Kidney (tissue), 14 donors: ENCODE data around the gene DAZAP1. TPM values are rescaled to one million over a fixed set of nuclear protein-coding genes. Genes with fewer than 3 reads are reported as not detected.

Experiments used
- DNase-seq, 5 donors: peaks; one replicate each; pipeline ENCODE4 v3.0.0-alpha.2; 2013 to 2020
- FAIRE-seq: peaks from 2 replicates; lab custom pipeline; 2012; peaks lifted over from hg19 to GRCh38; lab: Jason Lieb, UNC
- H3K27ac ChIP-seq, 2 donors: one replicate each; pipeline ENCODE4 v1.7.0; 2013; ENCODE audit warnings: low read depth in 2 of 2, low read length in 2 of 2, inconsistent platforms in 1 of 2
- H3K27me3 ChIP-seq: one replicate; pipeline ENCODE4 v1.7.1; 2013; ENCODE audit warnings: low read length, inconsistent platforms; ENCODE audit not compliant: control insufficient read depth, insufficient read depth
- H3K36me3 ChIP-seq, 3 donors: one replicate each; pipeline versions ENCODE4 v1.7.0 to v1.7.1; 2013; ENCODE audit warnings: low read length in 3 of 3, control low read depth in 1 of 3, inconsistent platforms in 1 of 3; ENCODE audit not compliant: insufficient read depth in 3 of 3, control insufficient read depth in 2 of 3
- H3K4me1 ChIP-seq, 3 donors: one replicate each; pipeline versions ENCODE4 v1.7.0 to v1.7.1; 2013; ENCODE audit warnings: low read length in 3 of 3, inconsistent platforms in 1 of 3, low read depth in 1 of 3; ENCODE audit not compliant: control insufficient read depth in 2 of 3, insufficient read depth in 2 of 3
- H3K4me3 ChIP-seq, 3 donors: one replicate each; pipeline versions ENCODE4 v1.7.0 to v1.8.1; 2013; ENCODE audit warnings: low read length in 3 of 3, control low read depth in 1 of 3, inconsistent platforms in 1 of 3
- H3K9ac ChIP-seq, 3 donors: one replicate each; pipeline versions ENCODE4 v1.7.0 to v1.7.1; 2013; ENCODE audit warnings: low read length in 3 of 3, control low read depth in 1 of 3, inconsistent platforms in 1 of 3
- H3K9me3 ChIP-seq, 3 donors: one replicate each; pipeline versions ENCODE4 v1.7.0 to v1.7.1; 2013; ENCODE audit warnings: low read length in 3 of 3, control low read depth in 1 of 3, inconsistent platforms in 1 of 3; ENCODE audit not compliant: control insufficient read depth in 2 of 3, insufficient read depth in 1 of 3
- CTCF ChIP-seq: IDR thresholded peaks from 3 replicates; pipeline ENCODE4 v1.5.1; 2012; ENCODE audit warnings: mild to moderate bottlenecking, moderate library complexity, borderline replicate concordance; ENCODE audit not compliant: insufficient read depth; ENCODE audit errors: extremely low read depth
- intact Hi-C: fragments of 100-400 bp; cut with DNase I; formaldehyde crosslinking; loops from one replicate; pipeline ENCODE4 v1.11.1; 2022
- polyA plus RNA-seq: library from polyadenylated mRNA; stranded (reverse); fragments of 350-450 nt; fragmentation: Illumina TruSeq; extraction: RNeasy Lipid Tissue Mini Kit (QIAGEN cat#74804); gene quantifications from one replicate; pipeline ENCODE4 v1.2.3, GENCODE V29; 2014; ENCODE audit warnings: low read depth, low replicate concordance; ENCODE audit not compliant: insufficient read depth
- total RNA-seq: library from RNA; stranded (reverse); fragmentation: NEBNext Ultra II Directional; extraction: Animal tissue kit (Norgen Biotek cat#: 25700); gene quantifications from one replicate; pipeline ENCODE4 v1.2.1, GENCODE V29; 2021
- donor health status: control.
- donor health status: control.
- donor health status: control.
- donor health status: control.
- donor health status: control.
- donor health status: DM: yes; HTN: yes; CAD: no.
- donor health status: Normal renal cell carcinoma (clear cell type).

The DAZAP1 gene
- total and polyA plus RNA-seq, 2 donors from 2014 or later: 47.7 to 98.5 TPM

DNA sequence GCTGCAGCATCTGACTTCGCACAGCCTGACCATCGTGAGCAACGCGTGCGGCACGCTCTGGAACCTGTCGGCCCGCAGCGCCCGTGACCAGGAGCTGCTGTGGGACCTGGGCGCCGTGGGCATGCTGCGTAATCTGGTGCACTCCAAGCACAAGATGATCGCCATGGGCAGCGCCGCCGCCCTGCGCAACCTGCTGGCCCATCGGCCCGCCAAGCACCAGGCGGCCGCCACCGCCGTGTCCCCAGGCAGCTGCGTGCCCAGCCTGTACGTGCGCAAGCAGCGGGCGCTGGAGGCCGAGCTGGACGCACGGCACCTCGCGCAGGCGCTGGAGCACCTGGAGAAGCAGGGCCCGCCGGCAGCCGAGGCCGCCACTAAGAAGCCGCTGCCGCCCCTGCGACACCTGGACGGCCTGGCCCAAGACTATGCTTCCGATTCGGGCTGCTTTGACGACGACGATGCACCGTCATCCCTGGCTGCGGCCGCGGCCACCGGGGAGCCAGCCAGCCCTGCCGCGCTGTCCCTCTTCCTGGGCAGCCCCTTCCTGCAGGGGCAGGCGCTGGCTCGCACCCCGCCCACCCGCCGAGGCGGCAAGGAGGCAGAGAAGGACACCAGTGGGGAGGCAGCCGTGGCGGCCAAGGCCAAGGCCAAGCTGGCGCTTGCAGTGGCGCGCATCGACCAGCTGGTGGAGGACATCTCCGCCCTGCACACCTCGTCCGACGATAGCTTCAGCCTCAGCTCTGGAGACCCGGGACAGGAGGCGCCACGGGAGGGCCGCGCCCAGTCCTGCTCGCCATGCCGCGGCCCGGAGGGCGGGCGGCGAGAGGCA, 58.0 kb downstream of the DAZAP1 start:
- no peak overlapping the region for H3K4me3 ChIP-seq
- peaks cover 12% of the 10 kb centered on the region for H3K27me3 ChIP-seq
- H3K27ac ChIP-seq: no peak overlapping the region
- FAIRE-seq (no peak), DNase-seq (peak in 4 of 5 donors; percentile 69 to 84 (median 76))
- H3K36me3 ChIP-seq: no peaks in the 10 kb centered on the region
- peak; percentile 45 for TF ChIP-seq CTCF
- intact Hi-C loops: no loop called here
- H3K4me1 ChIP-seq: peaks cover 0 to 17% (median 0%) of the 10 kb centered on the region in 3 donors
- no peak overlapping the region for H3K9ac ChIP-seq
- no peaks in the 10 kb centered on the region for H3K9me3 ChIP-seq

DNA sequence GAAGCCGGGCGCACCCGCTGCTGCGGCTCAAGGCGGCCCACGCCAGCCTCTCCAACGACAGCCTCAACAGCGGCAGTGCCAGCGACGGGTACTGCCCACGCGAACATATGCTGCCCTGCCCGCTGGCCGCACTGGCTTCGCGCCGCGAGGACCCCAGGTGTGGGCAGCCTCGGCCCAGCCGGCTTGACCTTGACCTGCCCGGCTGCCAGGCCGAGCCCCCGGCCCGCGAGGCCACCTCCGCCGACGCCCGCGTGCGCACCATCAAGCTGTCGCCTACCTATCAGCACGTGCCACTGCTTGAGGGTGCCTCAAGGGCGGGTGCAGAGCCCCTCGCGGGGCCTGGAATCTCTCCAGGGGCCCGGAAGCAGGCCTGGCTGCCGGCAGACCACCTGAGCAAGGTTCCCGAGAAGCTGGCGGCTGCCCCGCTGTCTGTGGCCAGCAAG, 58.7 kb downstream of the DAZAP1 start:
- TF ChIP-seq CTCF: no peak
- FAIRE-seq (no peak), DNase-seq (peak in 2 of 5 donors; percentile 52 to 73)
- Histone ChIP-seq H3K27ac (no peak overlapping the region), H3K4me1 (peaks cover 0 to 21% (median 3%) of the 10 kb centered on the region in 3 donors), H3K36me3 (no peaks in the 10 kb centered on the region), H3K4me3 (no peak overlapping the region), H3K9me3 (no peaks in the 10 kb centered on the region), H3K9ac (no peak overlapping the region), H3K27me3 (peaks cover 12% of the 10 kb centered on the region)
- intact Hi-C loops: no loop called here

- no peak overlapping the region for H3K4me3 ChIP-seq
- intact Hi-C loops: no loop called here
- peaks cover 16% of the 10 kb centered on the region for H3K27me3 ChIP-seq
- TF ChIP-seq CTCF: no peak
- FAIRE-seq (no peak), DNase-seq (peak in 1 of 5 donors; percentile 47)
- H3K27ac ChIP-seq: no peak overlapping the region
- no peak overlapping the region for H3K9ac ChIP-seq
- peaks cover 0 to 25% (median 4%) of the 10 kb centered on the region in 3 donors for H3K4me1 ChIP-seq
- H3K36me3 ChIP-seq: no peaks in the 10 kb centered on the region
- H3K9me3 ChIP-seq: no peaks in the 10 kb centered on the region
Observed at GRCh38 chr19:1466461-1467214, 59.3 kb downstream of the DAZAP1 start.
